ENCODE measurements around the gene SLC23A1.

The SLC23A1 gene

DNA sequence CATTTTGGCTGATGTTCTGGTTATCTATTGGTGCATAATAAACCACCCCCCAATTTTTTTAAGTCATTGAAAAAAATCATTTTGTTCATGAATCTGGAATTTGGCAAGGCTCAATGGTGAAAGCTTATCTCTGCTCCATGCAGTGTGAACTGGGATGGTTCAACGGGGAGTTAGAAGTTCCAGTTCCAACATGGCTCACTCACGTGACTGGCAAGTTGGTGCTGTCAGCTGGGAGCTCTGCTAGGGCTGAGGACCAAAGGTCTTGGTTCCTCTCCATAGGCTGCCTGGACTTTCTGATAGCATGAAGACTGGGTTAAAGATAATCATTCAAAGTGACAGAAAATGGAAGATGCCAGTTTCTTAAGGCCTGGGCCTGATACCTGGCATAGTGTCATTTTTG, 23.9 kb upstream of the SLC23A1 start:
- no peak for DNase-seq

DNA sequence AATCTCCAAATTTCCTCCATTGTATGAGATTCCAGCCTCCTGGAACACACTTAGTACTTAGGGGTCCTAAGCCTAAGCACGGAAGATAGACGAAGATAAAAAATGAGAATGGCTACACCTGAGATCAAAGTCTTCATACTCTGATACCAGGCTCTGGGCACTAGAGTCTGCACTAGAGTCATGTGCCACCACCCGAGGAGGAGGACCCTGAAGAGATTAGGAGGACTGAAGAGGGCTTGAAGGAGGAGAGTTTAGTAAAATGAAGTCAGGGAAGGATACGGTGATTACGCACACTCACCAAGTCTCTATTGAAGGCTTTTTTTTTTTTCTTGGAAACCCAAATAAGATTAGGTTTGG, 21.4 kb upstream of the SLC23A1 start:
- DNase-seq: no peak

DNA sequence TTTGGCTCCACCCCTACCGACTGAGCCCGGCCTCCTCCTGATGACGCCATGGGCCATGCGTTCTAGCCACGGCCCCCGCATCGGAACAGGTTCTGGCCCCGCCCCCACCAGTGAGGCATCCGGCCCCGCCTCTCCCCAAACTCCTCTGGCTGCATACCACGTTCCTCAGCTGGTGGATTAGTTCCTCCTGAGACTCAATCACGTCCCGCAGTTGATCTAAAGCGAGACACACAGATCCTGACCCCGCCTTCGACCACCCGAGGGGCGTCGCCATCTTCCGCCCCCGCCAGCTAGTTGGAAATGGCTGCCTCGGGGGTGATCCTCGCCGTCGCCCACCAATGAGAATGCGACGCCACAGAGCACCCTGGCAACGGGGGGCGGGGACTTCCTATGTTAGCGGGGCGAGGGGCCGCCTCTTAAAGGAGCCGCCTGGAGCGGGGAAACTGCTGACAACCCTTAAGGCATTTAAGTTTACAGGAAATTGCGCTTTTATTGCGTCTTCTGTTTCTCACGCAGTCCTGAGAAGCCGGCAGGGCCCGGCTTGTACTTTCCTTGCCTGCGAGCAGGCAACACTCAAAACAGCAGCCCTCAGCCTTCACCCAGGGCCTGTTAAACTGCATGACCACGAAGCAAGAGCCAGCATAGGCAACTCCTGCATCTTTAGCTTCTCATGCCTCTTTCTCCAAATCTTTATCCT, 20.8 kb upstream of the SLC23A1 start, which contains the start of gene SPATA24:
SPATA24 (minus strand) TSS at position 303 of the 697 bp plus-strand sequence; CDS start at position 274, 29 bp downstream.
- DNase-seq: peak; percentile 96 to 98 (median 97)

DNA sequence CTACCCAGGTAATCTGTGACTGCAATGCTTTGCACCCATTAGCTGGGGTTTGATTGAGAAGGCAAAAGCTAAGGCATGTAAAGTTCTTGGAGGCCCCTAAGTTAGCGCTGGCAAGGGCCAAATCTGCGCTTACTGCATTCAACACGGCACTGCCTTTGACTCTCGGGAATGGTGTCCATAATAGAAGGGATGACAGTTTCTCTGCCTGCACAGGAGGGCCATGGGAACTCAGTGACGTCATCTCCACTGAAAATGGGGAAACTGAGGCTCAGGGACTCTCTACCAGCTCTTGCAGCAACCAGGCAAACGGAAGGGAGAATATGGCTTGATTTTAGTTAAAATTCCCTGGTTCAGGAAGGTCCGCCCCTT, 20.3 kb upstream of the SLC23A1 start:
- no peak for DNase-seq

DNA sequence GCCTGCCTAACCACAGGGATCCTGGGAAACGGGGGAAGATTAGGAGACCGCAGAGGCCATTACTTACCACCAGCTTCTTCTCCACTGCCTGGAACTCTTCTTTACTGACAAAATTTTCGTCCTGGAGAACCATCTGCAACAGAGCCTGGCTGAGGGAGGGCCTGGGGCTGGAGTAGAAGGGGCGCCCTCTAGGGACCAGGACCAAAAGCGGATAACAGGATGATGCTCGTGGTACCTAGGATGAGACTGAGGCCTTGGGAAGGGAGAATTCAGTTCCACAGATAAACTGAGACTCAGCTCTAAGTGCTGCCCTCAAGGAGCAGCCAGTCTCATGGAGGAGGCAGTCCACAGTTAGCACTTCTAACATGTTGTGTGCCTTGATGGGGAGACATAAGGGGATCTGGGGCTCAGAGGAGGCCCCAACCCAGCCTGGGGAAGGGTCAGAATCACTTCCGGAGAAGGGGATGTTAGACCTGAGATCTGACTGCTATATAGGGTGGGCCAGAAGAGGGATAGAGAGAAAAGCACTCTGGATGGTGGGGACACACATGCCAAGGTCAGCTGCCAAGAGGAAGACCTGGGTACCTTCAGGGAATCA, 19.6 kb upstream of the SLC23A1 start:
- no peak for DNase-seq

DNA sequence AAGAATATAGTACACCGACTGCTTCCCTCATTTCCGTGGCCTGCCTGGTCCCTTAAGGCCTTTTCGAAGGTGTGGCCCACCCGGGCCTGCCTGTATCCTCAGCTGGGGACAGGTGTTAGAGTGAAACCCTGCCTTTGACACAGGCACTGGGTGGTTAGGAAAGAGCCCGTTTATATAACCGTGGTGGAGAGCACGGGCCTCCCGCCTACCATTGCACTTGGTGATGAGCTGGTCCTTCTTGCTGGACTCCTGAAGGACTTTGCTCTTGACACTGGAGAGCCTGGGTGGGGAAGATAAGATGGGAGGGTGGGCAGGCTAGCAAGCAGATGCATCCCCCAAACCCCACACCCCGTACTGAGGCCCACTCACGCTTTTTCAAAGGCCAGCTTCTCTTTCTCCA, 18.4 kb upstream of the SLC23A1 start:
- no peak for DNase-seq

DNA sequence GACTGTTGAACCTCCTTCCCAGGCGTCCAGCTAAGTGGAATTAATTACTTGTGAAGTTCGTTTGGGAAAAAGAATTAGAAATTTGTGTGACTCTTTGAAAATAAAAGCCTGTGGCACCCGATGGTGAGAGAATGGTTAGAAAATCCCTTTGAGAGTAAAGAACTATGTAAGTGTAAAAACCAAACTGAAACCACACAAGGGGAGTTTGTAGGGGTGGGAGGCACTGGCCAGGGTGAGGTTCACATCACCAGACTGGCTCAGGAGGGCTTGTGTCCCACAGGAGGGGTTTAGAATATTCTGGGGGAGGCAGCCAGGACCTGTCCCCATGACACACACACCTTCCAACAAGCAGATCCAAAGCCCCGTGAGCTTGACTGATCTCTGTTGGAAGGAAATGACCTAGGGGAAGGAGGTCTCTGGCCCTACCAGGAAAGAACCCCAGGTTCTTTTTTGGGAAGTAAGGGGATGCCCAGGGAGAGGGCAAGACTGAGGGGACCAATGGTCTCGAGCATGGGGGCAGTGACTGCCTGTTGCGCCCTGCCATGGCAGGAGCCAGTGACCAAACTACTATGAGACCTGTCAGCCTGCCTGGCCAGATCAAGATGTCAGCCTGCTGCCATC, 16.5 kb upstream of the SLC23A1 start:
- no peak for DNase-seq

DNA sequence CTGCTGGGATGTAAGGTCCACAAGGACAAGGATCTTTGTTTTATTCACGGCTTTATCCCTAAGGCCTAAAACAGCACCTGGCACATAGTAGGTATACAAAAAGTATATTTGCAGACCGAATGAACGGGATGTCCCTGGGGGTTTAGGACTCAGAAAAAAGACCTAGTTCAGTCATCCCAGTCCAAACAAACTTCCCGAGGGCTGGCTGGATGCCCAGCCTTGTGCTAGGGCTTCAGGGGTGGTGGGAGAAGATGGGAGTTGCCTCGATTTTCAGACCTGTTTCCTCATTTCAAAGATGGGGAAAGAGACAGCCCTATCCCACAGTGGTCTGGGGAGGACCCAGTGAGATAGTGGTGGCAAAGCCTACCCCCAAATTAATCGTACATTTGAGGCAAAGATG, 14.8 kb upstream of the SLC23A1 start:
- no peak for DNase-seq

DNA sequence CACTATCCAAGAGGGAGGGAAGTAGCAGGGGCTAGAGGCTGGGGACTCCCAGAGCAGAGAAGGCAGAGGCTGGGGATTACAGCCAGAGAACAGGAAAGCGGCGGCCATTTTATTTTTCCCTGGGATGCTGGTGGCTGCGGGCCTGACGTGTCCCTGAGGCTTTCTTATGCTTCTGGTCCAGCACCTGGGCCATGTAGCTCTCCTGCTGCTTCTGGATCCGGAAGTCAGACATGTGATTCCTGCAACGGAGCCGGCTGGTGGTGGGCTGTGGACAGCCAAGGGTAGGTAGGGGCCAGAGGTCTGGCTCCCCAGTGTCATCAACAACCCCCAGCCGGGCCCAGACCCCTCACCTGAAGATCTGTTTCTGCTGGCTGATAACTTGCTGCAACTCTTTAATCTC, 13.6 kb upstream of the SLC23A1 start:
- DNase-seq: no peak

DNA sequence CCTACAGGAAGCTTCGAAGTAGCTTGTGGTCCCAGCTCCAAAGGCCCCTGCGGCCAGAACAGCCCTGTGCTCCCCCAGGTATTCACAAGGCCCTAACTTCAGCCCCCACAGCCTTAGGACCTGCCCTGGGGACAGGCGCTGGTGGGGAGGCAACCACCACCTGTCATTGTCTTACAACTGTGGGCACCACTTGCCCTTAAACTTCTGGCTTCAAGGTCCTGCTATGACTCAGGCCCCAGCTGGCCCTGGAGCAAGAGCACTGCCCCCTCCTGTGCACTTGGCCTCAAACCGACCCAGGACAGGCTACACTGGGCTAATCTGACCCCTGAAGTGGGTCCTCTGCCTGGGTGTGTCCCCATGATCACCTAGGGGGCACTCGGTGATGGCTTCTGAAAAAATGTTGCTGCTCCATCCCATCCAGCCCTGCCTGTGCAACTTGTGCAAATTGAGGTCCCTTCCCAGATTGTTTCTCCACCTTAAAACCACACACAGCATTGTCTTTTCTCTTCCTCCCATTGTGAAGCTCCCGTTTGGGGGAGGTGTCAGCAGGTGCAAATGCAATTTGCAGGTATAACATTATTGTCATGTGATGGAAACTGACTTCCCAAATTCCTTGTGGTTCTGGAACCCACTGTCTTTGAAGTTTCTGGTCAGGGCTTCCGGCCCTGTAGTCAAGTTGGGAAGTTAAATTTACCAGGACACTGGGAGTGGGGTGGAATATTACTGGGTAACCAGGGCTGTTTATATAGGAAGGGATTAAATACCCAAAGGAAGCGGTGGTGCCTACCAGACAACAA, 12.9 kb upstream of the SLC23A1 start:
- no peak for DNase-seq

DNA sequence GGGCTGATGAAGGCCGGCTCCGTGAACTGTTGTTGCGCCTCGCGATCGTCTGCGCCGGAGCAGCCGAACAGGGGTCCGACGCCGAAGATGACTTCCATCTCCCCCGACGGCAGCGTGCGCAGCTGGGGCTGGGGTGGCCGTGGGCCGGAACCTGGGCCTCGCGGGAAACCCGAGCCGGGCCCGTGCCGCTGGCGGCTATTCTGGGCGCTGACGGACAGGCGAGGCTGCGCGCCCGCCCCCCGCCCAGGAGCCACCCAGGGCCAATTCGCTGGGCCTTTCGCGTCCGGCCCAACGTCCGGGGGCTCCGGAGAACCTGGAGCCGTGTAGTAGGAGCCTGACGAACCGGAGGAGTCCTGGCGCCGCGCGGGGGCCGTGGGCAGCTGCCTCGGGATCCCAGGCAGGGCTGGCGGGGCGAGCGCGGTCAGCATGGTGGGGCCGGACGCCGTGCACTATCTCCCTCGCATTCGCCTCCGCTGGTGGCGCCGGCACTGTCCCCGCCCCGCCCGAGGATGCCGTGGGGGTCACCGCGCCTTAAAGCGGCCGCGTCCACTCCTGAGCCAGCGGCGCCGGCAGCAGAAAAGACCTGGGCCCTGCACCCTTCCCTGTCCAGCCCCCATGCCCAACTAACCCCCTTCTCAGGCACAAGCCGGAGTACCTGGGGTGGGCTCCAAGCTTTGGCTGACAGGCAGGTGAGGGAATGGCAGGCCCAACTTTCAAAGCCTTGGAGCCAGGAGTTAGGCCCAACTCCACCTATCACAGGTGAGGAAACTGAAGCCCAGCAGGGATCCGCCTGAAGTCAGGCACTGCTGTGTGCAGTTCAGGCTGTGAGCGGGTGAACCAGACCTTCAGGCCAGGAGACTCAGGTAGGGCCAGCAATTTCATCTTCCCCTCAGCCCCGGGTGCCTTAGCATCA, 11.8 kb upstream of the SLC23A1 start, which contains the start of gene PROB1:
PROB1 (minus strand) TSS at position 451 of the 913 bp plus-strand sequence; CDS start at position 428, 23 bp downstream.
- DNase-seq: no peak

DNA sequence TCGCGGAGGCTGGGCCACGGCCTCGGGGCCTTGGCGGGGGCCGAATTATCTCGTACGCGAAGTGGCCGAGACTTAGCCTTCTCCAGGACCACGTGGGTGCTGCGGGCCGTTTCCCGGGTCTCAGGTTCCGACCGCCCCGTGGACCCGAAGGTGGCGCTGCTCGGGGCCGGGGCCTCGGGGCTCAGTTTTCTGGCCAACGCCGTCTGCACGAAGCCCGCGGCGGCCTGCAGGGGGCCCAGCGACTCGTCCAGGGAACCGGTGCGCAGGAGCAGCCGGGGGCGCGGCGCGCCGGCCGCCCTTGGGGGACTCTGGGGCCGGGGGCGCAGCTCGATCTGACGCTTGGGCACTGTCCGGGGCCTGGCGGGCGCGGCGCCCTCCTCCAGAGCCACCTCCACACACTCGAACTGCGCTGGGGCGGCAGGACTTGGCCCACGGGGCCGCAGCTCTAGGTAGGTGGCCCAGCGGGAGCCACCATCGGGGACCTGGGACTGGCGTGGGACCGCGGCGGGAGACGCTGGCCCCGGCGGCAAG, 11.1 kb upstream of the SLC23A1 start:
- peak in 2 of 4 experiments; percentile 25 to 39 for DNase-seq

DNA sequence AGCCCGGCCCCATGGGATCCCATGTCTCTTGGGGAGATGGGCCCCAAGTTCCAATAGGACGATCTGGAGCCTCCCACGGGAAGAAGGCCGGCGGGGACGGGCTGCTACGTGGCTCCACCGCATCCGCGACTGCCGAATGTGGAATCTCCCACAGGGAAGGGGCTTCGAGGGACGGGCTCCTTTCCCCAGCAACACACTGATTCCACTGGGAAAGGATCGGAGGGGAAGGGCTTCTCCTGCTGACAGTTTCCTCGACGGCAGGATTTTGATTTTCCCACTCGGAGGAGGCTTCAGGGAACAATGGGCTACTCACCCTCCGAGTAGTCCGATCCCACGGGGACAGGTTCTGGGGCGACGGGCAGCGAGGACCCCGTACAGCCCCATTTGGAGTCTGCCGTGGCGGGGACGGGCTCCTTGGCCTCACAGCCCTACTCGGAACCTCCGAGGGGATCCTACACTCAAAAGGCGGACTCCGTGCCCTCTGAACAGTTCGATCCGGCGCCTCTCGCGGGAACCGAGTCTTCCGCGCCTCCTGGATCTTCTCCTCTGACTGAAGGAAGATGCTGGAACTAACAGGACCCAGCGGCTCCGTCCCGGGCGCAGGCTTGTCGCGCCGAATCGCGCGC, 10.5 kb upstream of the SLC23A1 start:
- DNase-seq: no peak

DNA sequence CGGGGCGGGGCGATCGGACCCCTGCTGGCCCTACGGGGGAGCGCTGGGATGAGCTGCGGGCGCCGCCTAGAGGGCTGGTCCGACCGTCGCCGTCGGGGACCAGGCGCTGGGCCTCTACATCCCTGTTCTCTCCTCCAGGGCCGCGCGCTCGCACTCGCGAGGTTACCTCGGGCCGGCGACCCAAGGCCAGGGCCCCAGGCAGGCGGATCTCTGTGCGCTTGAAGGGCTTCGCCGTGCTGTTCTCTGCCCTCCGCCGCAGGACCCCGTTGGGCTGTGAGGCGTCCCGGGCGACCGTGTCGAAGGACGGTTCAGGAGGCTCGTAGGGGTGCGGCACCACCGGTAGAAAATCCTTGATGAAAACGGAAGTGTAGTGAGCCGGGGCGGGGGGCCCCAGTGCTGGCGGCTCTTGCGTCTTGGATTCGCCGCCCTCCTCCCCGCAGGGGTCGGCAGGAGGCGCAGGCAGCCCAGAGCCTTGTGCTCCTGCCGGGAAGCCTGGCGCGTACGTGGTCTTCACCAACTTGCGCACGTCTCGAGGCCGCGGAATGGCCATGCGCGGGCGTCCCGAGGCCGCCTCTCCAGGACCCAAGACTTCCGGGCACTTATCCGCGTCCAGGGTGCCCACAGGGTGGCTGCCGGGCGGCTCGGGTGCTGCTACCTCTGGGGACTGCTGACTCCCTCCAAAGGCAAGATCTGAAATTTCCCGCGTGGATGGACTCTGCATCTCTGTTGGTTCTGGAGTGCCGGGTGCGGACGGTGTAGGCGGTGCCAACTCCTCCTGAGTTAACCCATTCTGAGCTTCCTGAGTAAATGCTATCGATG, 9.8 kb upstream of the SLC23A1 start:
- peak; percentile 59 to 72 (median 62) for DNase-seq

DNA sequence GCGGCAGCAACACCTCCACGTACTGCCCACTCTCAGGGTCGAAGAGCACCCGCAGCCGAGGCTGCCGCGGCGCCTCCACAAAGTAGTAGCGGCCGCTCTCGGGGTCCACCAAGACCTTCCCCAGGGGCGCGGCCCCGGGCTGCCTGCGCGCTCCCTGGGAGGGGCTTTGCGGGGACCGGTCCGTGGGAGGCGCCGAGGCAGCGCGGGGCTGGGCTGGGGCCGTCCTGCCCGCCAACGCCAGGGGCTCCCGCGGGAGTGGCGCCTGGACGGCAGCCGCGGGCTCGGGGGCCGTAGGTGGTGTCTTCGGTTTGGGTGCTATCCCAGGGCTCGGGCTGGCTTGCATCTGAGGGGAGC, 9.2 kb upstream of the SLC23A1 start:
- no peak for DNase-seq

DNA sequence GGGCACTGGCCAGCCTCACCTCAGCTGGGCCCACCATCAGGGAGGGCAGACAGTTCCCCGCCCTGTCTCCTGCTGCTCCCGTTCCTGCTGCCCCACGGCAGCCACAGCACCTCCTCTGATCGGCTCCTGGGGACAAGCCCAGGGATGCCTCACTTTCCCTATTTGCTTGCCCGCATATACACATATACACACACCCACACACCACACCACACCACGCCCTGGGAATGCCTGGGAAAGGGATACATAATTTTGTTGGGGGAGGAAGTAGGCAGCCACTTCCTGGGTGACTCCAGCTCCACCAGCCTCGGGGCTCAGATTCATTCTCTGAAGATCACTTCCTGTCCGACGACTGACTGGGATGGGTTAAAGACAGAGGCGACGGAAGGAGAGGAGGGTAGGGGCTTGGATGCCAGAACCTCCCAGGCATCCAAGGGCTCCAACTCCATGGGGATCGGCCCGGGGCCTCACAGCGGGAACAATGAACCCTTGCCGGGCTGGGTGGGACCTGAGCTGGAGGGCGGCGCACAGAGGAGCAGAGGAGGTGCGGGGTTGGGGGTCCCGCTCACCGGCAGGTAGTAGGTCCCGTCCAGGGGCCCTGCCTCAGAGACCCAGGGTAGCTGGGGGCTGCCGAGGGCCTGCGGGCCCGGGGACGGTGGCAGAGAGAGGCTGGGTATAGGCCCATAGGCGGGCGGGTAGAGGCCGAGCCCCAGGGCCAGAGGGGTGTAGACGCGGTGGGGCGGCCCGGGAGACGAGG, 8.7 kb upstream of the SLC23A1 start:
- no peak for DNase-seq

DNA sequence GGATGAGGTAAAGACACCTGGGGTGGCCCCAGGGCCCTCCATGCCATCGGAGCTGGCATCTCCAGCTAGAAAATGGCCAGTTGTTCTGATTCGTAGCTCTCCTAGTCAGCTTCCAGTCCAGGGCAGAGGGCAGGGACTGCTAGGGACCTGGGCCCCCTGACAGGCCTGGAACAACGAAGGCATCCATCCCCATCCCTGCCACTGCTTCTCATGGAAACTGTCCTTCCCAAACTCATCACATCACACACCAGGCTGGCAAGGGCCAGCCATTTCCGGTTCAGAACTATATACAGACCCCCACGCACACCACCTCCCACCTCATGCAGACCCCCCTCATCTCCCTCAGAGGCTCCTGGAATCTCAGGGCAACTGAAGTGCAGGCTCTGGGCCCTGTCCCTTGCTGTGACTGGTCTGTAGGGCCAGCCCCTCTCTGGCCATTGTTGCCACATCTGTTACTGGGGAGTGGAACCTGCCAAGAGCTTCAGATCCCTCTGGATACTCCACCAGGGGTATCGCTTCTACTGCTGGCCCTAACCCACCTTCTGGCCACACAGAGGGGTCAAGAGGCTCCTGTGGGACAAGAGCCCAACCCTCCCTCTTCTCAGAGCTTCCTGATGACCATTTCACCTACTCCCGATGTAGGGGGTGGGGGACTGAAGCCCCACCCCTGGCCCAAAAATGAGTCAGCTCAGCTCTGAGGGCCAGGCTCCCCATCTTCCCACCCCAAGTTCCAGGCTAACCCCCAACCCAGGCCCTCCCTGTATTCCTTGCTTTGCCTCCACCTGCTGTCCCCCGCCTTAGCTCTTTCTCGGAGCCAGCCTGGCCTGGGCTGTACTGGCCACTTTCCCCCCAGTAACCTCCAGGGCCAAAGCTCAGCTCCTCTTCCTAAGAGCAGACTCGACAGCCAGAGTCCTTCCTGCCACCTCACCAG, 7.8 kb upstream of the SLC23A1 start:
- no peak for DNase-seq

DNA sequence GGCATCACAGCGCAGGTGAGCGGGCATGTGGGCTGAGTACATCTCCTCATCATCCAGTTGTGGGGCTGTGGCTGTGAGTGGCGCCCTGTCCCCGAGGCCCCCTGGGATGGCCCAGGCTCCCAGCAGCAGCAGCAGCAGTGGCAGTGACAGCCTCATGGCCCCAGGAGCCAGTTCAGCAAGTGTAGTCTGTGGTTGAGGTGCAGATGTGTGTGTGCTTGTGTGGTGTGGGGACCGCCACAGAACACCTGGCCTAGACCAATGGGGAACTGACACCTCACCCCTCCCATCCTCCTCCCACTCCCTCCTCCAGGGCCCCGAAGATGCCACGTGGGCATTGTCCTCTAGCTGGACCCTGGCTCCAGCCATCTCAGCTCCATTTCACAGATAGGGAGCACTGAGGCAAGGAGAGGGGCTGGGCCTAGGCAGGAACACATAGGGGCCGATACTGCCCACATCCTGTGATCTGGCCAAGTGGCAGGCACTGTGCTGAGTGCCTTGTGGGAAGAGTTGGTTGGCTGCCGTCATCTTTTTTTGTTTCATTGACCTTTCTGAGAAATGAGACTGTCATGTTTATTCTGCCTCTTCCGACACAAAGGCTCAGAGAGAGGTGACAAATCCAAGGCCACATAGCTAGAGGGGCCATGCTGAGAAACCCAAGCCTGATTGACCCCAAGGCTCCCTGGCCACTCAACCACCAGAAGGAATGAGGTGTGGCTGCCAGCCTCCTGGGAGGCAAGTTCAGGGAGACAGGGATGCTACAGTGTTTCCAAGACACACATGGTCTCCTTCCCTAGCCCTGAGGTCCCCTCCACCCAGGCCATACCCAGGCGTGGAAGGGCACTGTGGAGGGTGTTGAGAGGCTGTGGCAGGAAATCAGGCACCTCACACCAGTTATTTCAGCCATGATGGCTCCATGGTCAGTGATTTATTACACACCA, 6.9 kb upstream of the SLC23A1 start, which contains the start of gene MZB1:
MZB1 (minus strand) TSS at position 213 of the 938 bp plus-strand sequence; CDS start at position 156, 57 bp downstream.
- peak in 1 of 4 experiments; percentile 17 for DNase-seq

Data from activated CD4-positive, CD25-positive, alpha-beta regulatory T cell (primary cell).